SK-N-MC (cell line): ENCODE data around the gene STRIT1.

Experiments used
- DNase-seq: peaks from one replicate; pipeline ENCODE4 v3.0.0-alpha.2; 2011; ENCODE audit warnings: low read depth, low spot score
- H3K27ac ChIP-seq: fragments of 200-600 bp; sonication (generic); 2 replicates; pipeline ENCODE4 v1.5.1; 2016; ENCODE audit warnings: mixed run types
- H3K36me3 ChIP-seq: fragments of 200-600 bp; sonication (generic); 2 replicates; pipeline ENCODE4 v1.6.1; 2017; ENCODE audit warnings: antibody characterized with exemption, low read length, mixed read lengths; ENCODE audit not compliant: insufficient read depth
- H3K4me3 ChIP-seq: fragments of 200-600 bp; sonication (generic); 2 replicates; pipeline ENCODE4 v1.5.1; 2016
- H3K9ac ChIP-seq: fragments of 200-600 bp; sonication (generic); 2 replicates; pipeline ENCODE4 v1.8.0; 2017; ENCODE audit warnings: mixed run types, mixed read lengths; ENCODE audit not compliant: insufficient read length
- H3K9me3 ChIP-seq: fragments of 200-600 bp; sonication (generic); 2 replicates; pipeline ENCODE4 v1.6.1; 2017; ENCODE audit warnings: low read depth, mild to moderate bottlenecking, antibody characterized with exemption, low read length, moderate library complexity, mixed read lengths
- EZH2 ChIP-seq: fragments of 200-600 bp; sonication (generic); IDR thresholded peaks from one replicate; pipeline ENCODE4 v1.6.1; 2017; ENCODE audit warnings: antibody characterized with exemption
- FOXP2 ChIP-seq: optimal IDR thresholded peaks from 2 replicates; pipeline ENCODE3; 2011; ENCODE audit warnings: mild to moderate bottlenecking, moderate library complexity; ENCODE audit not compliant: insufficient read depth; ENCODE audit errors: extremely low read length, control extremely low read depth
- POLR2AphosphoS5 ChIP-seq: IDR thresholded peaks from 2 replicates; pipeline ENCODE4 v1.6.1; 2012; ENCODE audit warnings: mild to moderate bottlenecking, low read depth, low read length, borderline replicate concordance

STRIT1 gene

DNA sequence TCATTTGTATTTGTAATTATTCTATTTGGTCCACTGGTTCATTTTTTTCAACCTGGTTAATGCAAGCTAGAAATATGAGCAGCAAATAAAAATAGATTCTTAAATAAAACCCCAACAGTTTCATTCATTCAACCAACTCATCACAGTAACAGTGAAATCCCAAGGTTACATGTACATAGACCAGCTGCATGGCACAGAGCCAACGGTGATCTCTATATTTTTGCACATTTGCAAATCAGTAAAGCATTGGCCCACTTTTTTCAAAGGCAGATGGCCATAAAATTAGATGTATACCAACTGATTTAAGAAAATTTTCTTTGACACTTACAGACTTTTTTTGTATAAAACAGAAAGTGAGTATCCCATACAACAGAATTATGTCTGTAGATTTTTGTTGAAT is 49.3 kb downstream of the STRIT1 start:
- TF ChIP-seq FOXP2 (no peak), POLR2AphosphoS5 (no peak), EZH2 (no peak)
- H3K9ac ChIP-seq = no peak overlapping the region
- DNase-seq = no peak
- no peak overlapping the region for H3K4me3 ChIP-seq
- no peaks in the 10 kb centered on the region for H3K9me3 ChIP-seq
- H3K27ac ChIP-seq = no peak overlapping the region
- H3K36me3 ChIP-seq = no peaks in the 10 kb centered on the region

DNA sequence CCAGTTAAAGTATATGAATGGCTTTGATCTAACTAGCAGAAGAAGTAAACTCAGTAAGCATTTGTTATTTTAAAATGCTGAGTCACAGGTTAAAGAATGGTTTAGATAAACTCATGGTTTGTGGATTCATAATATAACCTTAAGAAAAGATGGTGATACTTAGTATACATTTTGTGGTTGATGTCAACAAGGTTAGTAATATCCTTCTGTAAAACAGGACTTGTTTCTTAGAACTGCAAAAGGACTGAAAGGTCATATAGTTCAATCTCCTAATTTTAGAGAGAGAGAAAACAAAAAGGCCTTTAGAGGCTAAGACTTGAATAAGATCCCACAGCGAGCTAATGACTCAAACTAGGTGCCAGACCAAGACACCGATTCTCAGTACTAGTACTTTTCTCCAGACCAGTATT is 50.0 kb downstream of the STRIT1 start:
- Histone ChIP-seq H3K9ac (no peak overlapping the region), H3K9me3 (no peaks in the 10 kb centered on the region), H3K27ac (no peak overlapping the region), H3K36me3 (no peaks in the 10 kb centered on the region), H3K4me3 (no peak overlapping the region)
- TF ChIP-seq POLR2AphosphoS5 (no peak), EZH2 (no peak), FOXP2 (no peak)
- no peak for DNase-seq

DNA sequence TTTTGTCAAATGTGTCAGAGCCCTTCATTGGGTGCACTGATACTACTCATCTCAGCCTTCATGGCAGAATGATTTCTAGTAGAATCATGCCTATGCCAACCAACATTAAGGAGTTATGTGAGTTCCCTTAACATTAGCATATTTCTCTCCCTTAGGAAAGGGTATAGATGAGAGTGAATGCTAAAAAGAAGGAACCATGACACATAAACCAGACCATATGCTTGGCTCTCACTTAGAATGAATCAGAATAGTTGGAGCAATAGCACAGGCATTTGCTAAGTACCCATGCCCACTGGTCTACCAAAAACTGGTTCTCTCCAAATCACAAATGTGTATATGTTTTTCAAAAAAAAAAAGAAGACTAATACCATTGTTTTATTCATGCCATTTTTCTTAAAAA is 51.1 kb downstream of the STRIT1 start:
- TF ChIP-seq FOXP2 = no peak
- no peak for TF ChIP-seq EZH2
- no peak for DNase-seq
- H3K27ac ChIP-seq = no peak overlapping the region
- H3K36me3 ChIP-seq = no peaks in the 10 kb centered on the region
- H3K4me3 ChIP-seq = no peak overlapping the region
- no peaks in the 10 kb centered on the region for H3K9me3 ChIP-seq
- no peak overlapping the region for H3K9ac ChIP-seq

DNA sequence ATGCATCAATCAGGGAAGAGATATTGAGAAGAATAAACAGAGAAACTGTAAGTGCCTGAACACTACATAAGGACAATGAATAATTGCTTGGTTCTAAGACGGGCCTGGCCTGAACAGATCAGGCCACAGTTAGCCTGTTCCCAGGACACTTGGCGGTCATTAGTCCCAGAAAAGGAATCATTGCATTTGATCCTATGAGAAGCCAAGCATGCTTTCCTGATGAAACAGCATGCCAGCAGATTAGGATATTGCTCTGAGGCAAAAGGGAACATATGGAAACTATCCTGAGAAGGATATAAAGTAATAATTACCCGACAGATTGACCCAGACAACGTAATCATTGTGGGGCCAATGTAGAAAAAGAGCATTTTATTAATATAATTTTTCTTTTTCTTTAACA is 51.9 kb downstream of the STRIT1 start:
- TF ChIP-seq POLR2AphosphoS5 (no peak), FOXP2 (no peak), EZH2 (no peak)
- Histone ChIP-seq H3K27ac (no peak overlapping the region), H3K4me3 (no peak overlapping the region), H3K36me3 (no peaks in the 10 kb centered on the region), H3K9ac (no peak overlapping the region), H3K9me3 (no peaks in the 10 kb centered on the region)
- DNase-seq = no peak
